DMS153 treated with DMSO at 0.1 percent for 48 hours (cell line): ENCODE measurements around the gene TPGS1.

Experiments used
- DNase-seq: peaks from one replicate; lab custom pipeline; 2025; ENCODE audit not compliant: unreplicated experiment; lab: John Stamatoyannopoulos, UW

TPGS1 gene

GRCh38 chr19:538641-539428, 31.5 kb downstream of the TPGS1 start:
- no peak for DNase-seq

- DNase-seq, result no peak
Observed at GRCh38 chr19:539429-540030, 32.2 kb downstream of the TPGS1 start.

GRCh38 chr19:540867-541637, 33.8 kb downstream of the TPGS1 start:
- no peak for DNase-seq

GRCh38 chr19:541699-542098, 34.4 kb downstream of the TPGS1 start:
- DNase-seq, result no peak

- no peak for DNase-seq
Observed at GRCh38 chr19:542173-542866, 35.0 kb downstream of the TPGS1 start.

GRCh38 chr19:543910-544608, 36.8 kb downstream of the TPGS1 start, which contains the start of gene GZMM:
Gene GZMM, plus strand, starts transcription at chr19:544053. Its CDS starts 19 bp downstream, at chr19:544072.
- DNase-seq, result no peak

GRCh38 chr19:547117-547516, 39.8 kb downstream of the TPGS1 start:
- no peak for DNase-seq

- DNase-seq, result no peak
Observed at GRCh38 chr19:547836-548720, 40.8 kb downstream of the TPGS1 start.

GRCh38 chr19:548886-549830, 41.9 kb downstream of the TPGS1 start:
- no peak for DNase-seq

GRCh38 chr19:554817-555216, 47.5 kb downstream of the TPGS1 start:
- DNase-seq, result no peak

GRCh38 chr19:555474-555808, 48.1 kb downstream of the TPGS1 start:
- DNase-seq, result no peak

GRCh38 chr19:556611-557382, 49.5 kb downstream of the TPGS1 start:
- DNase-seq, result no peak

GRCh38 chr19:558770-559439, 51.6 kb downstream of the TPGS1 start:
- no peak for DNase-seq

- DNase-seq, result no peak
Observed at GRCh38 chr19:560121-560520, 52.8 kb downstream of the TPGS1 start.

- DNase-seq, result no peak
Observed at GRCh38 chr19:566403-566802, 59.1 kb downstream of the TPGS1 start.

- no peak for DNase-seq
Observed at GRCh38 chr19:566844-567243, 59.5 kb downstream of the TPGS1 start.

- no peak for DNase-seq
Observed at GRCh38 chr19:567296-567900, 60.1 kb downstream of the TPGS1 start.
